Small intestine (tissue), 7 donors: ENCODE measurements around the gene PRKCA. TPM values are rescaled to one million over a fixed set of nuclear protein-coding genes. Genes with fewer than 3 reads are reported as not detected.

Experiments used
- DNase-seq, 2 donors: peaks; one replicate each; pipeline versions ENCODE4 v3.0.0 to v3.0.0-alpha.2; 2013
- FAIRE-seq: peaks from 2 replicates; lab custom pipeline; 2012; peaks lifted over from hg19 to GRCh38; lab: Jason Lieb, UNC
- H3K27ac ChIP-seq, 3 donors: one replicate each; pipeline ENCODE4 v1.5.1; 2013; ENCODE audit warnings: low read length in 2 of 3, mild to moderate bottlenecking in 2 of 3, control low read depth in 1 of 3, inconsistent platforms in 1 of 3, low read depth in 1 of 3, moderate library complexity in 1 of 3
- H3K27me3 ChIP-seq, 3 donors: one replicate each; pipeline ENCODE4 v1.6.1; 2013; ENCODE audit warnings: low read length in 3 of 3, inconsistent platforms in 1 of 3; ENCODE audit not compliant: control insufficient read depth in 3 of 3, insufficient read depth in 3 of 3
- H3K36me3 ChIP-seq, 3 donors: one replicate each; pipeline ENCODE4 v1.6.1; 2013; ENCODE audit warnings: low read length in 3 of 3, inconsistent platforms in 1 of 3, low read depth in 1 of 3, mild to moderate bottlenecking in 1 of 3, moderate library complexity in 1 of 3; ENCODE audit not compliant: control insufficient read depth in 3 of 3, insufficient read depth in 2 of 3
- H3K4me1 ChIP-seq, 3 donors: one replicate each; pipeline ENCODE4 v1.6.1; 2013; ENCODE audit warnings: low read length in 2 of 3, inconsistent platforms in 1 of 3, low read depth in 1 of 3, mild to moderate bottlenecking in 1 of 3, moderate library complexity in 1 of 3; ENCODE audit not compliant: control insufficient read depth in 3 of 3, insufficient read depth in 2 of 3
- H3K4me3 ChIP-seq, 3 donors: one replicate each; pipeline ENCODE4 v1.5.1; 2013; ENCODE audit warnings: low read length in 3 of 3, control low read depth in 1 of 3, inconsistent platforms in 1 of 3, low read depth in 1 of 3, mild to moderate bottlenecking in 1 of 3, moderate library complexity in 1 of 3
- H3K9me3 ChIP-seq, 2 donors: one replicate each; pipeline ENCODE4 v1.6.1; 2013; ENCODE audit warnings: low read depth in 1 of 2, low read length in 1 of 2; ENCODE audit not compliant: control insufficient read depth in 2 of 2, insufficient read depth in 1 of 2
- WGBS, 3 donors: extraction: QIAGEN DNeasy Blood & Tissue Kit; methylation state at CpG; one replicate each; pipeline ENCODE4 v1.1.7; 2013; 5-methylcytosine and 5-hydroxymethylcytosine counted together
- polyA plus RNA-seq, 4 donors: library from polyadenylated mRNA; stranded (reverse) in 3 of 4; unstranded in 1 of 4; fragments of 200-250 nt in 3 of 4; fragments of 120-200 nt in 1 of 4; gene quantifications; one replicate each; pipeline versions ENCODE4 v1.2.1 to v1.2.3, GENCODE V29; 2013
- donor health status: healthy with polysubstance abuse.
- donor health status: control.
- donor health status: control.
- donor health status: Bipolar disorder and iron deficiency.
- donor health status: healthy.

Gene PRKCA
- polyA plus RNA-seq, 4 donors = 11.3 to 26.6 (median 22.9) TPM

GRCh38 chr17:66413559-66414520, 111.4 kb downstream of the PRKCA start:
- no peaks in the 10 kb centered on the region for H3K27me3 ChIP-seq
- no peaks in the 10 kb centered on the region for H3K36me3 ChIP-seq
- no peak for FAIRE-seq
- peaks cover 8 to 49% (median 17%) of the 10 kb centered on the region in 3 donors for H3K4me1 ChIP-seq
- no peaks in the 10 kb centered on the region for H3K9me3 ChIP-seq
- 46 to 68% (median 56%) methylated on average over 13 of the region's 13 CpGs for WGBS, 3 donors
- peak; percentile 48 to 70 for DNase-seq
- H3K27ac ChIP-seq = peak overlapping the region; percentile 47 to 81 (median 72)
- H3K4me3 ChIP-seq = no peak overlapping the region

GRCh38 chr17:66414561-66415175, 112.3 kb downstream of the PRKCA start:
- Histone ChIP-seq H3K36me3 (no peaks in the 10 kb centered on the region), H3K4me1 (peaks cover 8 to 49% (median 17%) of the 10 kb centered on the region in 3 donors), H3K9me3 (no peaks in the 10 kb centered on the region), H3K27me3 (no peaks in the 10 kb centered on the region), H3K4me3 (no peak overlapping the region), H3K27ac (peak overlapping the region; percentile 34 to 81 (median 72))
- 17 to 57% (median 34%) methylated on average over 4 of the region's 4 CpGs for WGBS, 3 donors
- no peak for FAIRE-seq
- DNase-seq = peak; percentile 37 to 48

- Histone ChIP-seq H3K4me3 (no peak overlapping the region), H3K27ac (peak overlapping the region; percentile 9 to 81 (median 72)), H3K9me3 (no peaks in the 10 kb centered on the region), H3K4me1 (peaks cover 8 to 49% (median 17%) of the 10 kb centered on the region in 3 donors), H3K27me3 (no peaks in the 10 kb centered on the region), H3K36me3 (no peaks in the 10 kb centered on the region)
- WGBS, 3 donors = 15 to 54% (median 32%) methylated on average over 11 of the region's 11 CpGs
- DNase-seq (peak; percentile 86 to 88), FAIRE-seq (no peak)
Measured at GRCh38 chr17:66415366-66416206, 113.2 kb downstream of the PRKCA start.

- no peaks in the 10 kb centered on the region for H3K36me3 ChIP-seq
- WGBS, 3 donors = 72 to 77% (median 76%) methylated on average over 12 of the region's 12 CpGs
- peaks cover 8 to 44% (median 17%) of the 10 kb centered on the region in 3 donors for H3K4me1 ChIP-seq
- H3K27me3 ChIP-seq = no peaks in the 10 kb centered on the region
- DNase-seq (no peak), FAIRE-seq (no peak)
- H3K27ac ChIP-seq = peak overlapping the region in 2 of 3 donors; percentile 72 to 81
- H3K4me3 ChIP-seq = no peak overlapping the region
- no peaks in the 10 kb centered on the region for H3K9me3 ChIP-seq
Measured at GRCh38 chr17:66416207-66416940, 114.0 kb downstream of the PRKCA start.

GRCh38 chr17:66417300-66417719, 114.9 kb downstream of the PRKCA start:
- no peaks in the 10 kb centered on the region for H3K36me3 ChIP-seq
- 16 to 73% (median 50%) methylated on average over 2 of the region's 2 CpGs for whole genome bisulfite sequencing, 3 donors
- no peaks in the 10 kb centered on the region for H3K9me3 ChIP-seq
- no peak overlapping the region for H3K27ac ChIP-seq
- FAIRE-seq (no peak), DNase-seq (no peak)
- H3K4me3 ChIP-seq = no peak overlapping the region
- H3K27me3 ChIP-seq = no peaks in the 10 kb centered on the region
- H3K4me1 ChIP-seq = peaks cover 8 to 41% (median 17%) of the 10 kb centered on the region in 3 donors

GRCh38 chr17:66420961-66421371, 118.6 kb downstream of the PRKCA start:
- Histone ChIP-seq H3K9me3 (no peaks in the 10 kb centered on the region), H3K27ac (no peak overlapping the region), H3K4me1 (peaks cover 0 to 14% (median 7%) of the 10 kb centered on the region in 3 donors), H3K36me3 (no peaks in the 10 kb centered on the region), H3K4me3 (no peak overlapping the region), H3K27me3 (no peaks in the 10 kb centered on the region)
- DNase-seq = peak in 1 of 2 donors; percentile 57
- no peak for FAIRE-seq
- 82 to 88% (median 86%) methylated on average over 3 of the region's 3 CpGs for WGBS, 3 donors

- DNase-seq = no peak
- Histone ChIP-seq H3K27ac (no peak overlapping the region), H3K4me1 (peaks cover 0 to 4% (median 0%) of the 10 kb centered on the region in 3 donors), H3K4me3 (no peak overlapping the region), H3K9me3 (peaks cover 0 to 4% of the 10 kb centered on the region in 2 donors), H3K27me3 (no peaks in the 10 kb centered on the region), H3K36me3 (no peaks in the 10 kb centered on the region)
- no peak for FAIRE-seq
- WGBS, 3 donors = 83 to 90% (median 88%) methylated on average over 2 of the region's 2 CpGs
Measured at GRCh38 chr17:66422186-66422585, 119.8 kb downstream of the PRKCA start.
